A673 (cell line): ENCODE data around the gene IFNA1.

ENCODE experiments used
- CTCF ChIP-seq: fragments of 300-800, 200-600 bp; sonication (generic); conservative IDR thresholded peaks from 2 replicates; pipeline ENCODE4 v1.5.1; 2017; ENCODE audit warnings: low read depth, mild to moderate bottlenecking, antibody characterized with exemption, low read length, moderate library complexity, mixed read lengths
- EZH2 ChIP-seq: fragments of 200-600 bp; sonication (generic); IDR thresholded peaks from 2 replicates; pipeline ENCODE4 v1.6.1; 2017; ENCODE audit warnings: borderline replicate concordance, low read depth, mild to moderate bottlenecking, mixed read lengths, antibody characterized with exemption, low read length; ENCODE audit not compliant: poor library complexity, severe bottlenecking

- TF ChIP-seq CTCF (no peak), EZH2 (no peak)
These were observed 39.0 kb downstream of the IFNA1 start for GRCh38 chr9:21479152-21479702.
